ENCODE results near the gene KRTAP5-10.
"Not testable (repeated sequence)": the region's sequence is repeated elsewhere in the genome, so short reads cannot be mapped to it uniquely, and the experiment has no call there.

Gene KRTAP5-10

GRCh38 chr11:71535825-71536224, 29.5 kb upstream of the KRTAP5-10 start:
- H3K27me3 ChIP-seq (ENCODE audit: control insufficient read depth, insufficient read depth, low read length), result peaks cover 2% of the 10 kb centered on the region
- no peaks in the 10 kb centered on the region for H3K4me1 ChIP-seq (ENCODE audit: control insufficient read depth, insufficient read depth, low read length)
- H3K27ac ChIP-seq (ENCODE audit: low read depth, low read length), result no peak overlapping the region
- no peaks in the 10 kb centered on the region for H3K36me3 ChIP-seq (ENCODE audit: control insufficient read depth, insufficient read depth, low read length)
- H3K4me3 ChIP-seq (ENCODE audit: low read length), result no peak overlapping the region
- H3K9ac ChIP-seq (ENCODE audit: low read length), result no peak overlapping the region

DNA sequence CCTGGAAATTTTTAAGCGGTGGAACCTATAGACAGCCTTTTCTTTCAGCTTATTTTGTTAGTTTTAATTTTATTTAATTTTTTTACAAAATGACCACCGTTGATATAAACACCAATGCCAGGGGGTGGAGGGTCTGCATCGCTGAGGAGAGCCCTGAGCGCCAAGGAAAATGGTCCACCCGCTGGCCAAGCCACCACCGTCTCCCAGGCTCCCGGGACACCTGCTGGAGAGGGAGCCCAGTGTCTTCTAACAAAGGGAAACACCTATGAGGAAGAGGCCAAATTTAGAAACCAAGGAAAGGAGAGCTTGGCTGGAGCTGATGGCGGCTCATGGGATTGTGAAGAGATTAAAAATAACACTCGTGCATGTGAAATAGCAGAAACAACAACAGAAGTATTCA, 27.8 kb upstream of the KRTAP5-10 start:
- H3K4me3 ChIP-seq (ENCODE audit: low read length), result no peak overlapping the region
- H3K9ac ChIP-seq (ENCODE audit: low read length), result no peak overlapping the region
- H3K27ac ChIP-seq (ENCODE audit: low read depth, low read length), result no peak overlapping the region
- H3K36me3 ChIP-seq (ENCODE audit: control insufficient read depth, insufficient read depth, low read length), result no peaks in the 10 kb centered on the region
- H3K27me3 ChIP-seq (ENCODE audit: control insufficient read depth, insufficient read depth, low read length), result peaks cover 2% of the 10 kb centered on the region
- H3K4me1 ChIP-seq (ENCODE audit: control insufficient read depth, insufficient read depth, low read length), result no peaks in the 10 kb centered on the region

DNA sequence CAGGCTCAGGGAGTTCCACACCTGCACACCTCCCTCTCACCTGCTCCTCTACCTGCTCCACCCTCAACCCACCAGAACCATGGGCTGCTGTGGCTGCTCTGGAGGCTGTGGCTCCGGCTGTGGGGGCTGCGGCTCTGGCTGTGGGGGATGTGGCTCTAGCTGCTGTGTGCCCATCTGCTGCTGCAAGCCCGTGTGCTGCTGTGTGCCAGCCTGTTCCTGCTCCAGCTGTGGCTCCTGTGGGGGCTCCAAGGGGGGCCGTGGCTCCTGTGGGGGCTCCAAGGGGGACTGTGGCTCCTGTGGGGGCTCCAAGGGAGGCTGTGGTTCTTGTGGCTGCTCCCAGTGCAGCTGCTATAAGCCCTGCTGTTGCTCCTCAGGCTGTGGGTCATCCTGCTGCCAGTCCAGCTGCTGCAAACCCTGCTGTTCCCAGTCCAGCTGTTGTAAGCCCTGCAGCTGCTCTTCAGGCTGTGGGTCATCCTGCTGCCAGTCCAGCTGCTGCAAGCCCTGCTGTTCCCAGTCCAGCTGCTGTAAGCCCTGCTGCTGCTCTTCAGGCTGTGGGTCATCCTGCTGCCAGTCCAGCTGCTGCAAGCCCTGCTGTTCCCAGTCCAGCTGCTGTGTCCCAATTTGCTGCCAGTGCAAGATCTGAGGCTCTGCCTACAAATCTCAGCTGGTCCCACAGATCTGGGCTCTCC, 27.2 kb upstream of the KRTAP5-10 start, which contains the start of gene KRTAP5-8:
TSS of gene KRTAP5-8 (plus strand) at position 49 of the 689 bp plus-strand sequence. CDS start at position 80, 31 bp downstream.
- not testable (repeated sequence) for H3K9ac ChIP-seq (ENCODE audit: low read length); H3K27me3 ChIP-seq (ENCODE audit: control insufficient read depth, insufficient read depth, low read length); H3K4me1 ChIP-seq (ENCODE audit: control insufficient read depth, insufficient read depth, low read length); H3K36me3 ChIP-seq (ENCODE audit: control insufficient read depth, insufficient read depth, low read length); H3K27ac ChIP-seq (ENCODE audit: low read depth, low read length); H3K4me3 ChIP-seq (ENCODE audit: low read length)

- Histone ChIP-seq H3K9ac (ENCODE audit: low read length) (no peak overlapping the region), H3K27me3 (ENCODE audit: control insufficient read depth, insufficient read depth, low read length) (peaks cover 2% of the 10 kb centered on the region), H3K4me1 (ENCODE audit: control insufficient read depth, insufficient read depth, low read length) (no peaks in the 10 kb centered on the region), H3K27ac (ENCODE audit: low read depth, low read length) (no peak overlapping the region), H3K36me3 (ENCODE audit: control insufficient read depth, insufficient read depth, low read length) (no peaks in the 10 kb centered on the region), H3K4me3 (ENCODE audit: low read length) (no peak overlapping the region)
Measured at GRCh38 chr11:71538666-71538990, 26.7 kb upstream of the KRTAP5-10 start.

- no peak overlapping the region for H3K4me3 ChIP-seq (ENCODE audit: low read length)
- H3K9ac ChIP-seq (ENCODE audit: low read length), result no peak overlapping the region
- H3K27me3 ChIP-seq (ENCODE audit: control insufficient read depth, insufficient read depth, low read length), result peaks cover 2% of the 10 kb centered on the region
- H3K4me1 ChIP-seq (ENCODE audit: control insufficient read depth, insufficient read depth, low read length), result no peaks in the 10 kb centered on the region
- H3K27ac ChIP-seq (ENCODE audit: low read depth, low read length), result no peak overlapping the region
- H3K36me3 ChIP-seq (ENCODE audit: control insufficient read depth, insufficient read depth, low read length), result no peaks in the 10 kb centered on the region
Measured at GRCh38 chr11:71539017-71539416, 26.3 kb upstream of the KRTAP5-10 start.

DNA sequence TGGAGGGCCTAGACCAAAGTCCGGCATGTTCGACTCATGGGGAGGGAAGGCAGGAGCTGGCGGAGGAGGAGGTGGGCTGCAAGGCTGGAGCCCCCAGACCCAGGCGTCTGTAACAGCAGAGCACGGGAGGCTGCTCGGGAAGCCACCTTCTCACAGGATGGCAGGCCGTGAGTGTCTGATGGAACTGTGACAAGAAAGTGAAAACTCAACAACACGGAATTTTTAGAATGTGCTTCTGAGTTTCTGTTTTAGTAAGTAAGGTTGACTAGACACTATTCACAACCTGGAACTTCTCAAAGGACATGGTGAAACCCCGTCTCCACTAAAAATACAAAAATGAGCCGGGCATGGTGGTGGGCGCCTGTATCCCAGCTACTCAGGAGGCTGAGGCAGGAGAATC, 25.4 kb upstream of the KRTAP5-10 start:
- H3K9ac ChIP-seq (ENCODE audit: low read length); H3K4me3 ChIP-seq (ENCODE audit: low read length); H3K4me1 ChIP-seq (ENCODE audit: control insufficient read depth, insufficient read depth, low read length); H3K36me3 ChIP-seq (ENCODE audit: control insufficient read depth, insufficient read depth, low read length); H3K27me3 ChIP-seq (ENCODE audit: control insufficient read depth, insufficient read depth, low read length); H3K27ac ChIP-seq (ENCODE audit: low read depth, low read length): not testable (repeated sequence)

- not testable (repeated sequence) for H3K4me1 ChIP-seq (ENCODE audit: control insufficient read depth, insufficient read depth, low read length); H3K27me3 ChIP-seq (ENCODE audit: control insufficient read depth, insufficient read depth, low read length); H3K4me3 ChIP-seq (ENCODE audit: low read length); H3K27ac ChIP-seq (ENCODE audit: low read depth, low read length); H3K36me3 ChIP-seq (ENCODE audit: control insufficient read depth, insufficient read depth, low read length); H3K9ac ChIP-seq (ENCODE audit: low read length)
Measured at GRCh38 chr11:71540521-71541304, 24.6 kb upstream of the KRTAP5-10 start.

DNA sequence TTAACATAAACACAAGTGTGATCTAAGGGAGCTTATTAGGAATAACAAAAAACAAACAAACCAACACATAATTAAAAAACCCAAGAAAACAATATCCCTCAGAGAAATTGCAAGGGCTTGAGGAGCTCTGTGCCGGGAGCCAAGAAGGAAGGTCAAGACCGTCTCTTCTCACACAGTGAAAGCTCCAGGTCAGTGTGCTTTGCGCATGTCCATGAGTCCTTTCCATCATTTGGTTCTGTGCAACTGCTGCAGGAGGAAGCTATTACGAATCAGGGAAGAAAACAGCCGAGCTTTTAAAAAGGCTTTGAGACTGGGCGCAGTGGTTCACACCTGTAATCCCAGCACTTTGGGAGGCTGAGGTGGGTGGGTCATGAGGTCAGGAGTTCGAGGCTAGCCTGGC, 23.0 kb upstream of the KRTAP5-10 start:
- no peak overlapping the region for H3K9ac ChIP-seq (ENCODE audit: low read length)
- H3K4me3 ChIP-seq (ENCODE audit: low read length), result no peak overlapping the region
- no peaks in the 10 kb centered on the region for H3K27me3 ChIP-seq (ENCODE audit: control insufficient read depth, insufficient read depth, low read length)
- H3K4me1 ChIP-seq (ENCODE audit: control insufficient read depth, insufficient read depth, low read length), result no peaks in the 10 kb centered on the region
- no peak overlapping the region for H3K27ac ChIP-seq (ENCODE audit: low read depth, low read length)
- no peaks in the 10 kb centered on the region for H3K36me3 ChIP-seq (ENCODE audit: control insufficient read depth, insufficient read depth, low read length)

DNA sequence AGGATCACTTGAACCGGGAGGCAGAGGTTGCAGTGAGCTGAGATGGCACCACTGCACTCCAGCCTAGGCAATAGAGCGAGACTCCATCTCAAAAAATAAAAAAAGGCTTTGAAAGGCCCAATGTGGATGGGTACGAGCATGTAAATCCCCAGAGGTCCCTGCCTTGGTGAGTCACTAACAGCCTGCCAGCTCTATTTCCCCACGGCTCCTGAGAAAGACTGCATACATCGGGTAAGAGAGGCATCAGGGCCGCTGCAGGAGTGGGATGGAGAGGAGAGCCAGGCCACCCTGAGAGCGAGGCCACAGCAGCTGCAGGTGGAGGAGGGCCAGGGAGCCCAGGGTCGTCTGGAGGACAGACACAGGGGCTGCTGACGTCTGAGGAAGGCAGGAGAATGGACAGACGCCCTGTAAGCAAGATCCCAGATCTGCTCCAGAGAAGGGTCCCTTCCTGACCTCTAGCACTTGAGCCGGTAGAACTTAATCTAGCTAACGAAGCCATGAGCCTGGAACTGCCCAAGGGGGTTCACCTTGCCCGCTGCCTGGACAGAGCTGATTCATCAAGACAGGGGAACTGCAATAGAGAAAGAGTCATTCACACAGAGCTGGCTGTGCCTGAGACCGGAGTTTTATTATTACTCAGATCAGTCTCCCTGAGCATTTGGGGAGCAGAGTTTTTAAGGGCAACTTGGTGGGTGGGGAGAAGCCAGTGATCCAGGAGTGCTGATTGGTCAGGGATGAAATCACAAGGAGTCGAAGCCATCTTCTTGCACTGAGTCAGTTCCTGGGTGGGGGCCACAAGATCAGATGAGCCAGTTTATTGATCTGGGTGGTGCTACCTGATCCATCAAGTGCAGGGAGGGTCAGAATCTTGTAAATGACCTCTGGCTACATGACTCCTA, 22.2 kb upstream of the KRTAP5-10 start:
- Histone ChIP-seq H3K4me1 (ENCODE audit: control insufficient read depth, insufficient read depth, low read length) (no peaks in the 10 kb centered on the region), H3K27me3 (ENCODE audit: control insufficient read depth, insufficient read depth, low read length) (no peaks in the 10 kb centered on the region), H3K36me3 (ENCODE audit: control insufficient read depth, insufficient read depth, low read length) (no peaks in the 10 kb centered on the region), H3K4me3 (ENCODE audit: low read length) (no peak overlapping the region), H3K27ac (ENCODE audit: low read depth, low read length) (no peak overlapping the region), H3K9ac (ENCODE audit: low read length) (no peak overlapping the region)

DNA sequence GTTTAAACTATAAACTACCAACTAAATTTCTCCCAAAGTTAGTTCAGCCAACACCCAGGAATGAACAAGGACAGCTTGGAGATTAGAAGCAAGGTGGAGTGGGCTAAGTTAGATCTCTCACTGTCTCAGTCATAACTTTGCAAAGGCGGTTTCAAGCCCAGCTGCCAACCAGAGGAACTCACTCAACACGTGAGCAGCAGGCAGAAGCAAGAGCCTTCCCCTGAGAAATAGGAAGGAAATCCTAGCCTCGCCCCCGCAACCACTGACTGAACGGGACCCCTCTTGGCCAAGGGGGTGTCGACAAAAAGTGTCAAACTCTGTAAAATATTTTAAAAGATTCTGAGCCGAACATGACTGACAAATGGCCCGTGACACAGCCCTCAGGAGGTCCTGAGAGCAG, 21.5 kb upstream of the KRTAP5-10 start:
- H3K36me3 ChIP-seq (ENCODE audit: control insufficient read depth, insufficient read depth, low read length), result no peaks in the 10 kb centered on the region
- no peaks in the 10 kb centered on the region for H3K27me3 ChIP-seq (ENCODE audit: control insufficient read depth, insufficient read depth, low read length)
- H3K9ac ChIP-seq (ENCODE audit: low read length), result no peak overlapping the region
- H3K27ac ChIP-seq (ENCODE audit: low read depth, low read length), result no peak overlapping the region
- H3K4me3 ChIP-seq (ENCODE audit: low read length), result no peak overlapping the region
- H3K4me1 ChIP-seq (ENCODE audit: control insufficient read depth, insufficient read depth, low read length), result no peaks in the 10 kb centered on the region

- H3K4me1 ChIP-seq (ENCODE audit: control insufficient read depth, insufficient read depth, low read length), result no peaks in the 10 kb centered on the region
- H3K27me3 ChIP-seq (ENCODE audit: control insufficient read depth, insufficient read depth, low read length), result no peaks in the 10 kb centered on the region
- no peak overlapping the region for H3K27ac ChIP-seq (ENCODE audit: low read depth, low read length)
- H3K9ac ChIP-seq (ENCODE audit: low read length), result no peak overlapping the region
- no peaks in the 10 kb centered on the region for H3K36me3 ChIP-seq (ENCODE audit: control insufficient read depth, insufficient read depth, low read length)
- no peak overlapping the region for H3K4me3 ChIP-seq (ENCODE audit: low read length)
Measured at GRCh38 chr11:71544525-71545214, 20.7 kb upstream of the KRTAP5-10 start.

DNA sequence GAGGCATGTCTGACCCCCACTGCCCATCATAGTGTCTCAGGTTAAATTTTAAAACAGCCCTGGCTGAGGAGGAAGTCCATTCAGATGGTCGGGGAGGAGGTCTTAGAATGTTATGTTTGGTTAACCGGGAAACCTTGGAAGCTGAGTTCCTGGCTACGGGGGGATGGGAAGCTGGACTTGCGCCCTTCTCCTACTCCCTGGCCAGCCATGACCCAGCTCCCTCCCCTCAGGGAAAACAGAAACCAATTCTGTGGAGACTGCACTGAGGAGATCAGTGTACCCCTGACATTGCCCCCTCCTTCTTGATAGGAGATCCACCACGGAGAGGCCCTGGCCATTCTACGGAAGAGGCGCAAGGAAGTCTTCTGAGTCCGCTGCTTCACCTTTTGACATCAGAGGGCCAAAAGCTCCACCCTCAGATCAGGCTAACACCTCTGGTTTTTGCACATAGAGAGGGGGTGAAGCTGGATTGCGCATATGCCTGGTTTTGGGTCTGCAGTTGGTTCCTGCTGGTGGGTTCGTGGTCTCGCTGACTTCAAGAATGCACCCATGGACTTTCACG, 19.9 kb upstream of the KRTAP5-10 start:
- Histone ChIP-seq H3K27ac (ENCODE audit: low read depth, low read length) (no peak overlapping the region), H3K27me3 (ENCODE audit: control insufficient read depth, insufficient read depth, low read length) (no peaks in the 10 kb centered on the region), H3K4me1 (ENCODE audit: control insufficient read depth, insufficient read depth, low read length) (no peaks in the 10 kb centered on the region), H3K9ac (ENCODE audit: low read length) (no peak overlapping the region), H3K36me3 (ENCODE audit: control insufficient read depth, insufficient read depth, low read length) (no peaks in the 10 kb centered on the region), H3K4me3 (ENCODE audit: low read length) (no peak overlapping the region)
